A549 treated with DMSO at 1 μM for 4 hours (cell line): ENCODE results near the gene CNTNAP4. TPM values are rescaled to one million over a fixed set of nuclear protein-coding genes. Genes with fewer than 3 reads are reported as not detected.

ENCODE experiments used
- total RNA-seq: library from RNA; stranded (reverse); fragments of 200-300 nt; extraction: Qiagen RNA extraction; gene quantifications from 5 replicates; pipeline ENCODE4 v1.2.3, GENCODE V29; 2022; ENCODE audit warnings: low read depth

Gene CNTNAP4
- not detected in 5 replicates for total RNA-seq

DNA sequence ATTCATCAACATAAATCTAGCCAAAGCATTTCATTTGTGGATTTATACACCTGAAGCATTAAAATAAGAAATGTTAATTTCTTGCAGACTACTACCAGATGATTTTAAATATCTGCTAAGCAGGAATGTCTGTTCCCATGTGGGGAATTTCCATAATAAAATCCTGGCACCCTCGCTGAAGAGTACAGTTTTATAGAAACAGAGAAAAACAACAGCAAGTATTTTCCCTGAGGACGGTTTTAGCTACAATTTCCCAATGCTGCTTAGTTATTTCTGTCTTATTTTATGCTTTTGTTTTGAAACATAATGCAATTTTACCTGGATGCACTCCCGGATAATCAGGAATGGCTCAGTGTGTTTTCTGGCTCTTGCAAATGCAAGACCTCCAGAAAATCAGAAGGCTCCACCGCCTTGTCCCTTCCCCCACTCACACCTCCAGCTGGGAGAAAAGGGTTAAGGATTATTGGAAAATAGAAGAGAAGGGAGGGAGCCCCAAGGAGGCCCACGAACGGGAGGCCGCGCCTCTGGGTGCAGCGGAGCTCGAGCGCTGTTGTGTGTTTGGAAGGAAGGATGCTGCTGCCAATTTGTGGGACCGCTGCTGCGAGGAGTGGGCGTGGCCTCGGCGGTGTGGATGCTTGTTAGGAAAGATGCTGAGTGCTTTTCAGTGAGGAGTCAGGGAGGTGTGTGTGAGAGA lies at the start of gene CNTNAP4:
CNTNAP4 (plus strand) TSS at position 657 of the 694 bp plus-strand sequence. CDS start 262 bp downstream, outside the sequence.

